Measurements from ENCODE around the gene IRF2BPL. TPM values are rescaled to one million over a fixed set of nuclear protein-coding genes. Genes with fewer than 3 reads are reported as not detected.
"Not testable (repeated sequence)": the region's sequence is repeated elsewhere in the genome, so short reads cannot be mapped to it uniquely, and the experiment has no call there.

Gene IRF2BPL
- total RNA-seq, 2 experiments from 2014 or later, result 23.7 to 25.8 TPM

DNA sequence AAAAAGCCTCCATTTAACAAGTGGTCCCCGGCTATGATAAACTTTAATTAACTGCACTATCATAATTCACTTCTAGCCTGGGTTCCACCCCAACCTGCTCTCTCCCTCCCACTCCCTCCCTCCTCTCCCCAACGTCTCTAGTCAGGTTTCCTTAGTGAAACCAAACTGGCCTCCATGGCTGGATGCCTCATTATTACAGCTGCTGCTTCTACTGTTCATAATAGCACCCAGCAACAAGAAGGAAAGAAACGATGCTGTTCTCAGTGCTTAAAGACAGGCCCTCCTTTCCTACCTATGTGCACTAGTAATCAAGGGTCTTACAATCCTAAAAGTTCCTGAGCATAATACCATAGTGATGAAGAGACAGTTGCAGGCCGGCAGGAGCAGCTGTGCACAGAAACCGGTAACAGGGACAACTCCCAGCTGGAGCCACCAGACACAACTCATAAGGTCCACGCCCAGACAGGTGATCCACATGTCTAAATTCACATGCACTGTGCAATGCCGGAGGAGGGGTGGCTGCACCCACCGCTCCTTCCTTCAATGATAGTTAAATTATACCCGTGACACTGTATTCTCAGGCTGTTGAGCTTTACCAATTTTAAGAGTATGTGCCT is 6.2 kb downstream of the IRF2BPL start:
- Histone ChIP-seq H3K9me3 (ENCODE audit: low read length) (no peaks in the 10 kb centered on the region), H3K36me3 (ENCODE audit: insufficient read depth, low read length) (peaks cover 26% of the 10 kb centered on the region), H3K79me2 (ENCODE audit: insufficient read depth, low read depth, low read length) (peaks cover 6% of the 10 kb centered on the region; the same call in 1 of the 2 replicates), H3K9me2 (ENCODE audit: insufficient read depth, low read length) (no peaks in the 10 kb centered on the region), H3K4me1 (ENCODE audit: insufficient read depth, low read length, poor library complexity, severe bottlenecking) (peaks cover 35% of the 10 kb centered on the region), H3K27ac (ENCODE audit: low read depth, low read length, poor library complexity, severe bottlenecking) (no peak overlapping the region), H3K4me3 (ENCODE audit: low read depth, low read length, poor library complexity, severe bottlenecking) (no peak overlapping the region), H2AFZ (ENCODE audit: low read length) (no peak overlapping the region), H4K20me1 (ENCODE audit: insufficient read depth, low read length) (peaks cover 10% of the 10 kb centered on the region; the same call in 1 of the 2 replicates), H3K4me2 (ENCODE audit: low read length) (0 out of 2 replicates have a peak overlapping the region, but pooled peaks have one; percentile 43)
- no TSS peak for BruUV-seq (replicated peaks)
- ChIA-PET CTCF (ENCODE audit: unreplicated experiment) (interaction anchor here (0.6 kb wide), 1 partner anchor 32 kb away, joined by 4 read pairs; no protein-coding TSS in a partner anchor), POLR2A (interaction anchor here (0.6 to 0.7 kb wide), 2 partner anchors 20 to 110 kb away, joined by 3 to 4 read pairs; no protein-coding TSS in a partner anchor)
- intact Hi-C loops (cut with micrococcal nuclease; ENCODE audit: unreplicated experiment), result no loop called here
- DNase-seq (ENCODE audit: low spot score), result no peak
- TF ChIP-seq EZH2phosphoT487 (IDR thresholded peaks at IDR 0.05; ENCODE audit: borderline replicate concordance, low read depth, low read length), result no peak
- TF ChIP-seq, protein P1, sequence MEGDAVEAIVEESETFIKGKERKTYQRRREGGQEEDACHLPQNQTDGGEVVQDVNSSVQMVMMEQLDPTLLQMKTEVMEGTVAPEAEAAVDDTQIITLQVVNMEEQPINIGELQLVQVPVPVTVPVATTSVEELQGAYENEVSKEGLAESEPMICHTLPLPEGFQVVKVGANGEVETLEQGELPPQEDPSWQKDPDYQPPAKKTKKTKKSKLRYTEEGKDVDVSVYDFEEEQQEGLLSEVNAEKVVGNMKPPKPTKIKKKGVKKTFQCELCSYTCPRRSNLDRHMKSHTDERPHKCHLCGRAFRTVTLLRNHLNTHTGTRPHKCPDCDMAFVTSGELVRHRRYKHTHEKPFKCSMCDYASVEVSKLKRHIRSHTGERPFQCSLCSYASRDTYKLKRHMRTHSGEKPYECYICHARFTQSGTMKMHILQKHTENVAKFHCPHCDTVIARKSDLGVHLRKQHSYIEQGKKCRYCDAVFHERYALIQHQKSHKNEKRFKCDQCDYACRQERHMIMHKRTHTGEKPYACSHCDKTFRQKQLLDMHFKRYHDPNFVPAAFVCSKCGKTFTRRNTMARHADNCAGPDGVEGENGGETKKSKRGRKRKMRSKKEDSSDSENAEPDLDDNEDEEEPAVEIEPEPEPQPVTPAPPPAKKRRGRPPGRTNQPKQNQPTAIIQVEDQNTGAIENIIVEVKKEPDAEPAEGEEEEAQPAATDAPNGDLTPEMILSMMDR (conservative IDR thresholded peaks at IDR 0.05; ENCODE audit: low read length), result no peak

GRCh38 chr14:77021424-77021823 is 7.1 kb downstream of the IRF2BPL start:
- H3K4me2 ChIP-seq (ENCODE audit: low read length); H3K79me2 ChIP-seq (ENCODE audit: insufficient read depth, low read depth, low read length); BruUV-seq (replicated peaks); H3K27ac ChIP-seq (ENCODE audit: low read depth, low read length, poor library complexity, severe bottlenecking); H4K20me1 ChIP-seq (ENCODE audit: insufficient read depth, low read length); H3K9me3 ChIP-seq (ENCODE audit: low read length); CTCF ChIA-PET (ENCODE audit: unreplicated experiment); H2AFZ ChIP-seq (ENCODE audit: low read length); H3K9me2 ChIP-seq (ENCODE audit: insufficient read depth, low read length); DNase-seq (ENCODE audit: low spot score); intact Hi-C loops (cut with micrococcal nuclease; ENCODE audit: unreplicated experiment); H3K4me3 ChIP-seq (ENCODE audit: low read depth, low read length, poor library complexity, severe bottlenecking): not testable (repeated sequence)
- H3K4me1 ChIP-seq (ENCODE audit: insufficient read depth, low read length, poor library complexity, severe bottlenecking), result peaks cover 29% of the 10 kb centered on the region
- POLR2A ChIA-PET, result interaction anchor here (0.6 to 0.7 kb wide), 2 partner anchors 8 to 109 kb away, joined by 3 to 4 read pairs; no protein-coding TSS in a partner anchor
- peaks cover 24% of the 10 kb centered on the region for H3K36me3 ChIP-seq (ENCODE audit: insufficient read depth, low read length)

GRCh38 chr14:77018785-77019184 is 9.7 kb downstream of the IRF2BPL start:
- ChIA-PET POLR2A (interaction anchor here (0.7 kb wide), 1 partner anchor 364 kb away, joined by 5 read pairs; no protein-coding TSS in a partner anchor), CTCF (ENCODE audit: unreplicated experiment) (no interaction called here)
- no peak for TF ChIP-seq EZH2phosphoT487 (IDR thresholded peaks at IDR 0.05; ENCODE audit: borderline replicate concordance, low read depth, low read length)
- TF ChIP-seq, protein P1 (conservative IDR thresholded peaks at IDR 0.05; ENCODE audit: low read length), result no peak

More at GRCh38 chr14:77018785-77019184, 9.7 kb downstream of the IRF2BPL start:
- Histone ChIP-seq H3K9me2 (ENCODE audit: insufficient read depth, low read length) (no peaks in the 10 kb centered on the region), H3K27ac (ENCODE audit: low read depth, low read length, poor library complexity, severe bottlenecking) (no peak overlapping the region), H3K4me1 (ENCODE audit: insufficient read depth, low read length, poor library complexity, severe bottlenecking) (peaks cover 14% of the 10 kb centered on the region), H4K20me1 (ENCODE audit: insufficient read depth, low read length) (no peaks in the 10 kb centered on the region), H3K79me2 (ENCODE audit: insufficient read depth, low read depth, low read length) (no peaks in the 10 kb centered on the region), H2AFZ (ENCODE audit: low read length) (no peak overlapping the region), H3K36me3 (ENCODE audit: insufficient read depth, low read length) (no peaks in the 10 kb centered on the region), H3K9me3 (ENCODE audit: low read length) (no peaks in the 10 kb centered on the region), H3K4me3 (ENCODE audit: low read depth, low read length, poor library complexity, severe bottlenecking) (no peak overlapping the region), H3K4me2 (ENCODE audit: low read length) (no peak overlapping the region)
- BruUV-seq (replicated peaks), result no TSS peak
- DNase-seq (ENCODE audit: low spot score), result no peak
- intact Hi-C loops (cut with micrococcal nuclease; ENCODE audit: unreplicated experiment), result no loop called here

Data from OCI-LY7 (cell line).